ENCODE results near the gene RSPH3. TPM values are rescaled to one million over a fixed set of nuclear protein-coding genes. Genes with fewer than 3 reads are reported as not detected.

Gene RSPH3
- total and polyA plus RNA-seq, 2 of the 13 experiments (the other 11 are each of a cell fraction or from before 2014, with no cell fraction given), result 1.3 to 3.5 TPM

- TF ChIP-seq ZBTB40 (IDR thresholded peaks at IDR 0.05) (no peak), ZBTB40 (CRISPR knock-in tag; IDR thresholded peaks at IDR 0.05) (no peak), DR1 (CRISPR knock-in tag; IDR thresholded peaks at IDR 0.05) (no peak), HOXA7 (CRISPR knock-in tag; IDR thresholded peaks at IDR 0.05) (no peak)
These were observed 35.9 kb upstream of the RSPH3 start (continued) for GRCh38 chr6:159035891-159036290.
